GM18526 (cell line): ENCODE data around the gene CHN1.

Source experiments
- POLR2A ChIP-seq: IDR thresholded peaks from 3 replicates; pipeline ENCODE4 v1.6.1; 2011; ENCODE audit not compliant: insufficient read length; ENCODE audit errors: extremely low read depth

Gene CHN1

DNA sequence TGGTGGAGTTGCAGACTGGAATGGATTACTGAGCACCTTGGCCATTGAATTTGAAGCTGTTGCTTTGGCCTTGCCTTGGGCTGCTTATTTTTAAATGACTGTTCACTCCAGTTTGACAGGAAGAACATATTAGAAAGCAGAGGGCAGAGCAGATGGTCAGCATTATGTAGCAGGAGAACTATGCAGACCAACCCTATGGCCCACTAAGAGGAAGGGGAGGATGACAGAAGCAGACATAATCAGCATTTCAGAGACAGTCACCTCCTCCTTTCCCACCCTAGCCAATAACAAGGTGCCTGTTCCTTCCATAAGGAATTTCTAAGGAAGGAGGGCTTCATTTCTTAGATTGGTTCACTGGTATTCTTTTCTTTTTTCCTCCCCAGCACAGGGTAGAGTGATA is 243.3 kb downstream of the CHN1 start:
- TF ChIP-seq POLR2A = no peak

DNA sequence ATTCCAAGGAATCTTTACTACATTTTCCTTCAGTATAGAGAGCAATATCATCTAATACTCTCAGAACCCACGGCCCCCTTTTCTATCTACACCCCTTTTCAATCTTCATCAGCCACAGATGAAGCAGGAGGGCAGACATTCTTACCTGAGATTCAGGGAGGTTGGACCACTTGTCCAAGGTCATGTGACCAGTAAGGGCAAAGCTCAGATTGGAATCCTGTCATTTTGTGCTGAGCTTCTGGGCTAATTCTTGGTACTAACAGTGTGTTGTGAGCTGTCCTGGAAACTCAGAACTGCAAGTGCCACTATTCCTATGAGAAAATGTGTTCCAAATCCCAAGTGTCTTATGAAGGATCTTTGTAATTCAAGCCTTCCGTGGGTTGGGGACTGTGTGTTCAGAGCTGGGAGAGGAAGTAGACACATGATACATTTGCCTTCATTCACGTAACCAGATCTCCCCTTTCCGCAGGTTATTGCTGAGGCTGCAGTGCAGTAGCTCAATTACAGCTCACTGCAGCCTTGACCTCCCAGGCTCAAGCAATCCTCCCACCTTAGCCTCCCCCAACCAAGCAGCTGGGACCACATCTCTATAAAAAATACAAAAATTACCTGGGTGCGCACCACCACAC is 244.2 kb downstream of the CHN1 start:
- no peak for TF ChIP-seq POLR2A

DNA sequence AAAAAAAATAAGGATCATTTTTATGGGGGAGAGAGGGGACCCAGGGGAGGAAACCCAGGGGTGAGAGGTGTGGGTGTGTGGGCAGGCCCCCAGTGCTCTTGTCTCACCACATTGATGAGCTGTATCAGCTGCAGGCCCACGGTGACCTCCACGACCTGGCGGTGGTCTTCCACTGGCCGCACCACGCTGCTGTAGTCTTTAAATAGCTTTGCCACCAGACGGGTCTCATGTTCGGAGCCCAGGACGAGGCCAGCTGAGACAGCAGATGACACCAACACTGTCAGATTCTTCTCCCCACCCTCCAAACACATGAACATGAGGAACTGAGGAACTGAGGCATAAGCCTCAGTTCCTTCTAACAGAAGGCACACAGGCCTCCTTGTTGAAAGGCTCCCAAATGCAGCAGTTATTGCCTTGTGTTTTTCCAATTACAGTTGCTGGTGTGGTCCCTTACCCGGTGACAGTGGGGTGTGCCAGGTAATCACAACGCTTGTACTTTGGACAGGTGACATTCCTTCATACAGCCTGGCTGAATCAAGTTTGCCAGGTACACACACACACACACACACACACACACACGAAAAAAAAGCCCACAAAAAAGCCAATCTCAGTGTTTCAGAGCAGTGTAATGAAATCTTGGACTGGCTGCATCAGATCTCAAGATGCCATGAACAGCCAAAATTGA is 245.7 kb downstream of the CHN1 start:
- TF ChIP-seq POLR2A = no peak

DNA sequence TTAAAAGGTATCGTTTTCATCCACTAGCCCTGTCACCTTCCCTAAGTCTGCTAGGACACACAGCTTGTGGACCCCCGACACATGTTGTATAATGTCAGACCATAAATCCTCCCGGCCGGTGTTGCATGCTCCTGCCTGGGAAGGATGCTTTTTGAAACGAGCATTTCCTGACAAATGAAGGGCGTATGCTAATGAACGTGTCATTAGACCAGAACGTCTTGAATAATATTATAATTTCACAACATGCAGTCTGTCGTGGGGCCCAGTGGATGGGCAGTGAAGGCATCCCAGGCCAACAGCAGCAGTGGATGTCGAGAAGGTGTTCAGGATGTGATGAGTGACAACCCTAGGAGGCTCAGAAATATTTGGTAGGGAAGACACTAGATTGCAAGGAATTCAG is 248.4 kb downstream of the CHN1 start:
- no peak for TF ChIP-seq POLR2A

DNA sequence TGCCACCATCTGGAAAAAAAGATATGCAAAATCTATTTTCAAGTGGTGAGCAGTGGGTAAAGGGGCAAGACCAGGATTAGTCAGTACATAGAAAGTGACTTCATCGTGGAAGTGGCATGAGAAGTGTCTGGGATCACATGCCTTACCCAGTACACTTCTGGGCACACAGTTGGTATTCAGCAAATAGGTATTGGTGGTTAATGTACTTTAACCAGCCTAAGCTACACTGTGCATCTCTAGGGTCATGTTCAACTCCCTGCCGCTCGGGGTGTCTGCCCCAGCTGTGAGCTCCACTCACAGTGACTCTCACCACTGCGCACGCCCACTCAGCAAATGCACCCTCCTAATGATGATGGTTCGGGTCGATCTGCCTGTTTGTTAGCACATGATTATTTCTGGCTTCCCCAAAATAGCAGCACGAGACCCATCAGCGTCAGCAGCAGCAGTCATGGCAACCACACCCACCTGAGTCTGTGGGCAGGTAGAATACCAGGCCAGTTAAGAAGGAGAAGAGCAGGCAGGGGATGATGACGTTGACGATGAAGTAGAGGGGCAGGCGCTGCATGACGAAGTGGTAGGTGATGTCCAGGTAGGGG is 252.0 kb downstream of the CHN1 start:
- no peak for TF ChIP-seq POLR2A

DNA sequence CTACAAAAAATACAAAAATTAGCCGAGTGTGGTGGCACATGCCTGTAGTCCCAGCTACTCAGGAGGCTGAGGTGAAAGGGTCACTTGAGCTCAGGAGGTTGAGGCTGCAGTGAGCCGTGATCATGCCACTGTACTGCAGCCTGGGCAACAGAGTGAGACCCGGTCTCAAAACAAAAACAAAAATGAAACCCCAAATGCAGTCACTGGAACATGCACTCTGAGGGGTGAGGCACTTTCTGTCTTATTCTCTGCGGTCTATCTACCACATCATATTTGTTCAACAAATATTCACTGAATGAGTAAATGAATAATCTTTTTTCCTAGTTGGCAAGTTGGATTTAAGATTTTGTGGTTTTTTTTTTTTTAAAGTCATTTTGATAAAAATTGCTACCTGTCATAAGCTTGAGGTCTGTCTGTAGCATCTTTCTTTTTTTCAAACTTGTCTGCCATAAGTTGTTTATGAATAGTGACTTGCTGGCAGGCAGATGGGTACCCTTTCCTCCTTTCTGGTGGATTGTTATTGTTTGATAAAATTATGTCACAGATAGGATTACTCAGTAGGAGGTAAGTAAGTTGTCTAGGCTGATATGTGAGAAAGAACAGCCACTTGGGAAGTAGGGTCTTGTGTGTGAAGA is 252.7 kb downstream of the CHN1 start:
- no peak for TF ChIP-seq POLR2A

DNA sequence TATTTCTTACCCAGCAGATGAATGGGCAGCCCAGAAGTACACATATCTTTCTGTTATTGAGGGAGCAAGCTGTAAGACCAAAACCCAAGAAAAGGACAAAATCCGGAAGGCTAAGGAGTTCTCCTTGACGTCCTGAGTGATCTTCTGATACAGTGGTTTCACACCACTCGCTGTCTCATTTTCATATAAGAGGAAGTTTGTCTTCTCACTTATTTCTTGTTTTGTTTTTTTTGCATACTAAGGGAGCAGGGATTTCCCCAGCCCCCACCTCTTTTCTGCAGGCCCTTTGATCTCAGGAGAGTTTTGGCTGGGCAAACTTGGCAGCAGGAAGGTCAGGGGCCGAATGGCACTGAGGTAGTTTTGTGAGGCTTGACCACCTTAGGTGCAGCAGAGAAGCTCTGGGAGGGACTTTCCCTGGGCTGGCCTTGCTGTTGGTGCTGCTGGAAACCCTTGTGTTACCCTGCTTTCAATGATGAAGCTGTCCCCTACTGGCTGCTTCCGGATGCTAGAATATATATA is 254.2 kb downstream of the CHN1 start:
- no peak for TF ChIP-seq POLR2A

DNA sequence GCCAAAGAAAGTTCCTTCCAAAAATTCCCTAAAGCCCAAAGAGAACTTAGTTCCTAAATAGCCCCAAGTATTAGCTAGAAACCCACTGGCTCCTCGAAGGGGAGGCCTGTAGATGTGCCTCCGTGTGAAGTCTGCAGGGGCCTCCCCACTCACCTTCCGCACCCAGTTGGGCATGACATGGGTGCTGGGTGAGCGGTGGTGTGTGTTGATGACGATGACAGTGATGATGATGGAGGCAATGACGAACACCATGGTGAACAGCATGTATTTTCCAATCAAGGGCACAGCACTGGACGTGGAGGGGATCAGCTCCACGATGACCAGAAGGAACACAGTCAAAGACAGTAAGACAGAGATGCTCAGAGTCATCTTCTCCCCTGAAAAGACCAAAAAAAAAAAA is 255.4 kb downstream of the CHN1 start:
- TF ChIP-seq POLR2A = no peak

DNA sequence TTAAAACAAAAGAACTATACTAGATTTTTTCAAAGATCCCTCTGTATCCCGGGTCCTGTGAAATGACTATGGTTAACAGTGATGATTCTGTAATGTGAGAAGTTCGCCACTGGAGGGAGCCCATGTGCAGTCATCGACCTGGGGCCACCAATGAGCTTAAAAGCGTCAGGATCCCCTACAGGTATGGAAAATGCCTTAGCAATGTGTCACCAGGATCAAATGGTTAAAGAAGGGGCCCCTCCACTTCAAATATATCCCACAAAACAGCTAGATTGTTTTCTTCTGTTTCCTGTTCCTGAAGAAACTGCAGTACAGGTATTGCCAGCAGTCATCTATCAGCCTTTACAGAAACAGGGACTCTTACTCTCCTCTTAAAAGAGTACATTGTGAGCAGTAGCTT is 256.2 kb downstream of the CHN1 start:
- TF ChIP-seq POLR2A = no peak
